Measurements from ENCODE around the gene AAR2.

Gene AAR2

GRCh38 chr20:36235892-36236785 is at the start of gene AAR2:
Gene AAR2 (plus strand): TSS chr20:36236478. CDS start chr20:36239869, 3,391 bp downstream.
- peak; percentile 31 for DNase-seq (ENCODE audit: low read depth)
- H3K4me3 ChIP-seq (ENCODE audit: low read depth, low read length) = peak within 1 kb of the TSS; percentile 88

- no peak overlapping the region for H3K4me3 ChIP-seq (ENCODE audit: low read depth, low read length)
- DNase-seq (ENCODE audit: low read depth) = no peak
Measured at GRCh38 chr20:36193977-36194712, 42.1 kb upstream of the AAR2 start.

GRCh38 chr20:36196676-36197075 is 39.6 kb upstream of the AAR2 start:
- H3K4me3 ChIP-seq (ENCODE audit: low read depth, low read length) = no peak overlapping the region
- no peak for DNase-seq (ENCODE audit: low read depth)

GRCh38 chr20:36197271-36197670 is 39.0 kb upstream of the AAR2 start:
- no peak for DNase-seq (ENCODE audit: low read depth)
- no peak overlapping the region for H3K4me3 ChIP-seq (ENCODE audit: low read depth, low read length)

GRCh38 chr20:36199345-36200257 is 36.7 kb upstream of the AAR2 start:
- peak; percentile 28 for DNase-seq (ENCODE audit: low read depth)
- no peak overlapping the region for H3K4me3 ChIP-seq (ENCODE audit: low read depth, low read length)

- H3K4me3 ChIP-seq (ENCODE audit: low read depth, low read length) = no peak overlapping the region
- DNase-seq (ENCODE audit: low read depth) = no peak
Measured at GRCh38 chr20:36200451-36200850, 35.8 kb upstream of the AAR2 start.

GRCh38 chr20:36201198-36201597 is 35.1 kb upstream of the AAR2 start:
- no peak overlapping the region for H3K4me3 ChIP-seq (ENCODE audit: low read depth, low read length)
- DNase-seq (ENCODE audit: low read depth) = no peak

GRCh38 chr20:36202891-36203338 is 33.4 kb upstream of the AAR2 start:
- H3K4me3 ChIP-seq (ENCODE audit: low read depth, low read length) = no peak overlapping the region
- no peak for DNase-seq (ENCODE audit: low read depth)

- H3K4me3 ChIP-seq (ENCODE audit: low read depth, low read length) = no peak overlapping the region
- no peak for DNase-seq (ENCODE audit: low read depth)
Measured at GRCh38 chr20:36203861-36204260, 32.4 kb upstream of the AAR2 start.

GRCh38 chr20:36205026-36205425 is 31.3 kb upstream of the AAR2 start:
- DNase-seq (ENCODE audit: low read depth) = no peak

GRCh38 chr20:36206068-36206467 is 30.2 kb upstream of the AAR2 start:
- no peak overlapping the region for H3K4me3 ChIP-seq (ENCODE audit: low read depth, low read length)
- DNase-seq (ENCODE audit: low read depth) = no peak

More at GRCh38 chr20:36205026-36205425, 31.3 kb upstream of the AAR2 start:
- H3K4me3 ChIP-seq (ENCODE audit: low read depth, low read length) = no peak overlapping the region

- no peak for DNase-seq (ENCODE audit: low read depth)
- no peak overlapping the region for H3K4me3 ChIP-seq (ENCODE audit: low read depth, low read length)
Measured at GRCh38 chr20:36206641-36207040, 29.6 kb upstream of the AAR2 start.

GRCh38 chr20:36207602-36208001 is 28.7 kb upstream of the AAR2 start:
- no peak for DNase-seq (ENCODE audit: low read depth)
- no peak overlapping the region for H3K4me3 ChIP-seq (ENCODE audit: low read depth, low read length)

GRCh38 chr20:36208257-36208656 is 28.0 kb upstream of the AAR2 start:
- DNase-seq (ENCODE audit: low read depth) = no peak
- no peak overlapping the region for H3K4me3 ChIP-seq (ENCODE audit: low read depth, low read length)

- DNase-seq (ENCODE audit: low read depth) = no peak
- H3K4me3 ChIP-seq (ENCODE audit: low read depth, low read length) = no peak overlapping the region
Measured at GRCh38 chr20:36210436-36211021, 25.7 kb upstream of the AAR2 start.

- no peak for DNase-seq (ENCODE audit: low read depth)
- H3K4me3 ChIP-seq (ENCODE audit: low read depth, low read length) = no peak overlapping the region
Measured at GRCh38 chr20:36213362-36213761, 22.9 kb upstream of the AAR2 start.

- DNase-seq (ENCODE audit: low read depth) = no peak
- H3K4me3 ChIP-seq (ENCODE audit: low read depth, low read length) = no peak overlapping the region
Measured at GRCh38 chr20:36214684-36215256, 21.5 kb upstream of the AAR2 start.

- no peak for DNase-seq (ENCODE audit: low read depth)
- no peak overlapping the region for H3K4me3 ChIP-seq (ENCODE audit: low read depth, low read length)
Measured at GRCh38 chr20:36215778-36216177, 20.5 kb upstream of the AAR2 start.

All from skeletal muscle cell (primary cell).